Stimulated activated CD8-positive, alpha-beta memory T cell treated with anti-CD3 and anti-CD28 coated beads, Interleukin-12 subunit alpha, Interleukin-12 subunit beta, amount 100 ng/mL, for 4 hours (primary cell): Measurements from ENCODE around the gene TNFRSF11A.

ENCODE experiments used
- DNase-seq: peaks from one replicate; pipeline ENCODE4 v3.0.0-alpha.2; 2020; ENCODE audit warnings: low read depth

TNFRSF11A gene

GRCh38 chr18:62420151-62420512 is 95.0 kb downstream of the TNFRSF11A start:
- DNase-seq: no peak

- DNase-seq: peak; percentile 49
Measured at GRCh38 chr18:62420513-62421209, 95.6 kb downstream of the TNFRSF11A start.

- DNase-seq: no peak
Measured at GRCh38 chr18:62425465-62426190, 100.5 kb downstream of the TNFRSF11A start.

GRCh38 chr18:62426191-62426488 is 101.0 kb downstream of the TNFRSF11A start:
- DNase-seq: no peak

GRCh38 chr18:62432176-62432575 is 107.1 kb downstream of the TNFRSF11A start:
- DNase-seq: no peak

GRCh38 chr18:62434798-62435197 is 109.7 kb downstream of the TNFRSF11A start:
- no peak for DNase-seq

- DNase-seq: no peak
Measured at GRCh38 chr18:62435435-62436031, 110.4 kb downstream of the TNFRSF11A start.

GRCh38 chr18:62436636-62437234 is 111.6 kb downstream of the TNFRSF11A start:
- no peak for DNase-seq

GRCh38 chr18:62437235-62438017 is 112.3 kb downstream of the TNFRSF11A start:
- DNase-seq: no peak

- no peak for DNase-seq
Measured at GRCh38 chr18:62438018-62438329, 112.9 kb downstream of the TNFRSF11A start.

- DNase-seq: no peak
Measured at GRCh38 chr18:62438402-62438801, 113.3 kb downstream of the TNFRSF11A start.

- DNase-seq: no peak
Measured at GRCh38 chr18:62438866-62439265, 113.8 kb downstream of the TNFRSF11A start.
